ENCODE results near the gene SMIM38.

- TF ChIP-seq IRF3 (IDR thresholded peaks at IDR 0.05; ENCODE audit: low read depth, low read length) (no peak), GABPA (IDR thresholded peaks at IDR 0.05; ENCODE audit: low read depth) (no peak), CTCF (IDR thresholded peaks at IDR 0.05) (no peak), FOXM1 (IDR thresholded peaks at IDR 0.05; ENCODE audit: low read depth) (no peak), SIN3A (IDR thresholded peaks at IDR 0.05; ENCODE audit: borderline replicate concordance, low read depth, low read length) (no peak), NRF1 (IDR thresholded peaks at IDR 0.05; ENCODE audit: low read depth, low read length) (no peak), GATA2 (CRISPR knock-in tag; IDR thresholded peaks at IDR 0.05) (no peak), POLR2AphosphoS5 (IDR thresholded peaks at IDR 0.05; ENCODE audit: low read depth, low read length) (no peak), EP300 (IDR thresholded peaks at IDR 0.05; ENCODE audit: borderline replicate concordance in 1 of 2, low read depth in 1 of 2, low read length in 1 of 2) (no peak), REST (IDR thresholded peaks at IDR 0.05; ENCODE audit: low read depth, low read length) (no peak)
These were observed 45.3 kb upstream of the SMIM38 start for GRCh38 chr11:69110451-69110850.

All from SK-N-SH (cell line).